HG03064 (cell line): ENCODE results near the gene SPATA7.

ENCODE experiments used
- ATAC-seq: cut with Tn5 transposase; IDR thresholded peaks from one replicate; pipeline ENCODE4 v1.9.1; 2021; ENCODE audit warnings: low read depth; ENCODE audit not compliant: unreplicated experiment

Gene SPATA7

GRCh38 chr14:88479574-88479987, 94.1 kb downstream of the SPATA7 start:
- no peak for ATAC-seq

- no peak for ATAC-seq
Observed at GRCh38 chr14:88481059-88481458, 95.6 kb downstream of the SPATA7 start.

- ATAC-seq, result no peak
Observed at GRCh38 chr14:88481794-88482193, 96.3 kb downstream of the SPATA7 start.

- no peak for ATAC-seq
Observed at GRCh38 chr14:88482524-88482923, 97.1 kb downstream of the SPATA7 start.
